NCI-H748 treated with DMSO at 0.1 percent for 48 hours (cell line): ENCODE results near the gene PTTG2.
"Not testable (repeated sequence)": the region's sequence is repeated elsewhere in the genome, so short reads cannot be mapped to it uniquely, and the experiment has no call there.

Experiments
- DNase-seq: peaks from one replicate; lab custom pipeline; 2025; lab: John Stamatoyannopoulos, UW

The PTTG2 gene

GRCh38 chr4:37960098-37960497 is at the start of gene PTTG2:
Gene PTTG2, plus strand, starts transcription at chr4:37960398. Its CDS starts 37 bp downstream, at chr4:37960435.
- no peak for DNase-seq

- no peak for DNase-seq
These were observed 45.7 kb upstream of the PTTG2 start for GRCh38 chr4:37914539-37914938.

- DNase-seq: no peak
These were observed 42.8 kb upstream of the PTTG2 start for GRCh38 chr4:37917388-37917787.

- DNase-seq: no peak
These were observed 41.5 kb upstream of the PTTG2 start for GRCh38 chr4:37918653-37919052.

GRCh38 chr4:37922328-37922727 is 37.9 kb upstream of the PTTG2 start:
- no peak for DNase-seq

- DNase-seq: not testable (repeated sequence)
These were observed 37.1 kb upstream of the PTTG2 start for GRCh38 chr4:37923089-37923488.

GRCh38 chr4:37924946-37925345 is 35.3 kb upstream of the PTTG2 start:
- DNase-seq: no peak

GRCh38 chr4:37927434-37927833 is 32.8 kb upstream of the PTTG2 start:
- DNase-seq: no peak

GRCh38 chr4:37928426-37929416 is 31.5 kb upstream of the PTTG2 start:
- DNase-seq: no peak

GRCh38 chr4:37934096-37934495 is 26.1 kb upstream of the PTTG2 start:
- DNase-seq: no peak

GRCh38 chr4:37934609-37935008 is 25.6 kb upstream of the PTTG2 start:
- no peak for DNase-seq

- no peak for DNase-seq
These were observed 25.2 kb upstream of the PTTG2 start for GRCh38 chr4:37935026-37935425.

- DNase-seq: no peak
These were observed 23.2 kb upstream of the PTTG2 start for GRCh38 chr4:37936889-37937498.

- no peak for DNase-seq
These were observed 22.0 kb upstream of the PTTG2 start for GRCh38 chr4:37938208-37938607.

- no peak for DNase-seq
These were observed 13.6 kb upstream of the PTTG2 start for GRCh38 chr4:37946503-37947179.

- no peak for DNase-seq
These were observed 11.7 kb upstream of the PTTG2 start for GRCh38 chr4:37948542-37948941.

- no peak for DNase-seq
These were observed 10.4 kb upstream of the PTTG2 start for GRCh38 chr4:37949636-37950426.

GRCh38 chr4:37951461-37952352 is 8.5 kb upstream of the PTTG2 start:
- no peak for DNase-seq

- no peak for DNase-seq
These were observed 7.0 kb upstream of the PTTG2 start for GRCh38 chr4:37953156-37953555.

- DNase-seq: no peak
These were observed 6.4 kb upstream of the PTTG2 start for GRCh38 chr4:37953620-37954293.
